Measurements from ENCODE around the gene C1RL. TPM values are rescaled to one million over a fixed set of nuclear protein-coding genes. Genes with fewer than 3 reads are reported as not detected.

Gene C1RL
- total and polyA plus RNA-seq, 2 of the 4 experiments (the other 2 are of a cell fraction), result 9.1 to 12.3 TPM

- TF ChIP-seq RAD21 (IDR thresholded peaks at IDR 0.05; ENCODE audit: low read length), result no peak
- no peak for TF ChIP-seq MXI1 (IDR thresholded peaks at IDR 0.05; ENCODE audit: borderline replicate concordance, low read depth, low read length)
- no peak for TF ChIP-seq CEBPB (IDR thresholded peaks at IDR 0.05; ENCODE audit: low read depth, low read length)
- TF ChIP-seq RCOR1 (IDR thresholded peaks at IDR 0.05; ENCODE audit: insufficient replicate concordance, low read length), result no peak
- no peak for TF ChIP-seq MAFK (IDR thresholded peaks at IDR 0.05; ENCODE audit: low read depth, low read length)
- Histone ChIP-seq H2BK5ac (ENCODE audit: low read depth, low read length, poor library complexity, severe bottlenecking) (no peak overlapping the region), H3K9me1 (ENCODE audit: insufficient read depth, low read length) (peaks cover 15% of the 10 kb centered on the region), H2BK120ac (ENCODE audit: low read depth, low read length) (no peak overlapping the region), H4K8ac (ENCODE audit: low read depth in 2 of 2, low read length in 2 of 2) (no peak overlapping the region), H3K14ac (replicated peaks; ENCODE audit: low read depth, low read length) (no peak overlapping the region), H3K79me1 (ENCODE audit: low read depth in 1 of 2, low read length in 2 of 2) (no peaks in the 10 kb centered on the region), H3K36me3 (ENCODE audit: control insufficient read depth, insufficient read depth, low read length) (peaks cover 26% of the 10 kb centered on the region), H3K9ac (ENCODE audit: low read depth, low read length) (no peak overlapping the region), H3K27ac (ENCODE audit: insufficient read depth, low read length) (no peak overlapping the region), H3K27me3 (ENCODE audit: control insufficient read depth, insufficient read depth, low read length) (no peaks in the 10 kb centered on the region), H2AFZ (replicated peaks; ENCODE audit: low read length, poor library complexity) (no peak overlapping the region), H3K4me1 (ENCODE audit: control insufficient read depth, insufficient read depth, low read length) (peaks cover 21% of the 10 kb centered on the region), H3K23ac (ENCODE audit: low read depth, low read length) (no peak overlapping the region), H2AK9ac (replicated peaks; ENCODE audit: low read depth, low read length, poor library complexity) (no peak overlapping the region), H4K91ac (ENCODE audit: insufficient read depth, low read depth, low read length) (no peak overlapping the region; the same call in 1 of the 2 replicates), H2BK15ac (ENCODE audit: low read depth, low read length) (no peak overlapping the region), H4K20me1 (ENCODE audit: insufficient read depth, low read length) (no peaks in the 10 kb centered on the region), H3K9me3 (ENCODE audit: control insufficient read depth, insufficient read depth, low read length) (no peaks in the 10 kb centered on the region), H3K4me2 (ENCODE audit: low read depth, low read length) (no peak overlapping the region), H3K4ac (ENCODE audit: low read depth, low read length) (no peak overlapping the region), H4K5ac (ENCODE audit: low read depth, low read length) (no peak overlapping the region), H2BK20ac (ENCODE audit: low read depth, low read length) (no peak overlapping the region), H3K18ac (ENCODE audit: low read depth, low read length) (no peak overlapping the region), H3K56ac (ENCODE audit: extremely low read depth, insufficient read depth, low read length) (no peak overlapping the region), H3K4me3 (ENCODE audit: insufficient read depth, low read depth, low read length) (no peak overlapping the region), H2AK5ac (ENCODE audit: low read depth, low read length) (no peak overlapping the region)
- intact Hi-C loops (cut with micrococcal nuclease) (no loop called here), in situ Hi-C loops (cut with MboI; ENCODE audit: low sequenced_read_pairs) (loop anchor here (25.0 kb wide), 1 partner anchor 565 kb away; no protein-coding TSS in a partner anchor), dilution Hi-C loops (cut with HindIII; ENCODE audit: low sequenced_read_pairs, unreplicated experiment) (no loop called here)
- DNase-seq (no peak), ATAC-seq (ENCODE audit: low read depth) (no peak)
- POLR2A ChIA-PET (ENCODE audit: unreplicated experiment), result no interaction called here
- 88% methylated on average over 5 of the region's 6 CpGs; no CpG with 5 or more reads in 1 of the 2 experiments for WGBS, 2 experiments (ENCODE audit: extremely low coverage in 2 of 2, insufficient read length in 1 of 2)
- CTCF ChIA-PET, result no interaction called here
- no TSS peak for BruUV-seq (replicated peaks)
These were observed 36.5 kb downstream of the C1RL start for GRCh38 chr12:7072554-7072953.

Data from IMR-90 (cell line).